Panc1 (cell line): Measurements from ENCODE around the gene GAL3ST1. TPM values are rescaled to one million over a fixed set of nuclear protein-coding genes. Genes with fewer than 3 reads are reported as not detected.
"Not testable (repeated sequence)": the region's sequence is repeated elsewhere in the genome, so short reads cannot be mapped to it uniquely, and the experiment has no call there.

Source experiments
- ATAC-seq: fragments of 200-7000 bp; cut with Tn5 transposase; 2 replicates; pipeline ENCODE4 v1.9.1; 2020; ENCODE audit warnings: mild to moderate bottlenecking, moderate library complexity
- BruUV-seq: library from RNA; stranded (reverse); fragments of 400-500 nt; replicated peaks from 2 replicates; lab custom pipeline; 2021; lab: Mats Ljungman, UMichigan
- CTCF ChIA-PET: fragments of 300-600 bp; sonication (Branson Sonifier 250); formaldehyde crosslinking; loops from one replicate; lab custom pipeline; 2022; ENCODE audit warnings: antibody characterized with exemption; lab: Charles Lee
- POLR2A ChIA-PET: fragments of 300-600 bp; sonication (Branson Sonifier 250); formaldehyde crosslinking; loops from one replicate; lab custom pipeline; 2022; ENCODE audit warnings: antibody characterized with exemption; lab: Charles Lee
- DNase-seq: peaks from one replicate; pipeline ENCODE4 v3.0.0-alpha.2; 2010; ENCODE audit warnings: low read depth, low spot score
- H3K27ac ChIP-seq: 2 replicates; pipeline ENCODE4 v1.5.1; 2011; ENCODE audit warnings: mild to moderate bottlenecking, low read length, inconsistent platforms
- H3K27me3 ChIP-seq: fragments of 200-500 bp; sonication (Bioruptor generic); 2 replicates; pipeline ENCODE4 v1.6.0; 2014; ENCODE audit warnings: low read length, inconsistent platforms; ENCODE audit not compliant: control insufficient read depth, insufficient read depth
- H3K36me3 ChIP-seq: fragments of 200-500 bp; sonication (Bioruptor generic); 2 replicates; pipeline ENCODE4 v1.5.1; 2014; ENCODE audit warnings: inconsistent platforms, mild to moderate bottlenecking, low read length, moderate library complexity; ENCODE audit not compliant: control insufficient read depth, insufficient read depth
- H3K4me1 ChIP-seq: 2 replicates; pipeline ENCODE4 v1.5.1; 2011; ENCODE audit warnings: inconsistent platforms, mild to moderate bottlenecking, low read length, moderate library complexity; ENCODE audit not compliant: control insufficient read depth, insufficient read depth
- H3K4me3 ChIP-seq, 2 experiments: 2 replicates each; pipeline ENCODE4 v1.5.1; 2011 to 2012; ENCODE audit warnings: low read depth in 2 of 2, low read length in 2 of 2, mild to moderate bottlenecking in 2 of 2, inconsistent platforms in 1 of 2, moderate library complexity in 1 of 2
- H3K9me3 ChIP-seq: fragments of 200-500 bp; sonication (Bioruptor generic); 2 replicates; pipeline ENCODE4 v1.5.1; 2014; ENCODE audit warnings: low read depth, mild to moderate bottlenecking, inconsistent platforms, low read length, moderate library complexity; ENCODE audit not compliant: control insufficient read depth, insufficient read depth
- POLR2AphosphoS5 ChIP-seq: IDR thresholded peaks from 2 replicates; pipeline ENCODE4 v1.6.1; 2012; ENCODE audit warnings: mild to moderate bottlenecking, low read depth, low read length, moderate library complexity
- SIN3A ChIP-seq: IDR thresholded peaks from 2 replicates; pipeline ENCODE4 v1.6.1; 2012; ENCODE audit warnings: low read depth, mild to moderate bottlenecking, low read length, moderate library complexity, borderline replicate concordance; ENCODE audit not compliant: insufficient read depth
- TCF7L2 ChIP-seq: IDR thresholded peaks from 2 replicates; pipeline ENCODE4 v1.6.1; 2011; ENCODE audit warnings: mild to moderate bottlenecking, low read depth, low read length, inconsistent platforms
- in situ Hi-C: cut with HindIII; loops from 2 replicates; pipeline ENCODE4 v1.10.0; 2016; ENCODE audit warnings: low sequenced_read_pairs, low pct_unique_long_range_greater_than_20kb
- intact Hi-C: fragments of 100-400 bp; cut with micrococcal nuclease; formaldehyde crosslinking; loops from one replicate; pipeline ENCODE4 v1.10.0; 2022; ENCODE audit not compliant: unreplicated experiment
- total RNA-seq: library from RNA; stranded (reverse); gene quantifications from one replicate; pipeline ENCODE4 v1.2.1, GENCODE V29; 2021; ENCODE audit not compliant: unreplicated experiment
- TF ChIP-seq, protein P1 (sequence below): fragments of 450-650 bp; IDR thresholded peaks from 2 replicates; pipeline ENCODE4 v1.5.1; 2017; ENCODE audit warnings: mild to moderate bottlenecking
- TF ChIP-seq, protein P2 (sequence below), 2 experiments: IDR thresholded peaks; 2 replicates each; pipeline ENCODE4 v1.6.1; 2011 to 2012; ENCODE audit warnings: low read depth in 2 of 2, control low read depth in 1 of 2, low read length in 1 of 2, mild to moderate bottlenecking in 1 of 2, moderate library complexity in 1 of 2; ENCODE audit not compliant: insufficient read depth in 1 of 2

The GAL3ST1 gene
- total RNA-seq, 1 experiment from 2014 or later = 1.1 TPM

DNA sequence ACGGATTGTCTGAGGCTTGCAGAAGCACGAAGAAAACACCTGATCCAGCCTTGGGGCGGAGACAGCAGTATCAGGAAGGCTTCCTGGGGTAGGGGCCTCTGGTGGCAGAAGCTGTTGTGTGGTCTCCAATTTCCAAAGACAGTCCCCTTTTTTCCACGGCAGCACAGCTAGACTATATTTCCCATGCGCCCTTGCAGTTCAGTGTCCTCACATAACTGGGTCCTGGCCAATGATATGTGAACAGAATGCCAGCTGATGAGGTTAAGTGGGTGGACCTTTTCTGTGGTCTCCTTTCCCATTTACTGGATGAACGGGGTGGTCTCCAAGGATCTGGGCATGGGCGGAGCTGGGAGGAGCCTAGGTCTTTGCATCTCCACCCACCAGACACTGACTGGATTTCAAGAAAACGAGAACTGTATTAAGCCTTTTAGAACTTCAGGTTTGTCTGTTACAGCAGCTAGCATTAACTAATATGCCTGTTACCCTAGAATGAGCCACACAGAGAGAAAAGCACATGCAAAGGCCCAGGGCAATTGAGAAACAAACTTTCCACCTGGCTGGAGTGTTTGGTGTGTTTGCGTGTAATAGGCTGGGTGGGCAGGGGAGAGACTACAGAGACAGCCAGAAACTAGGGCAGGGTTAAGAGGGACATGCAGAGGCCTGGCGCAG, 6.2 kb downstream of the GAL3ST1 start:
- DNase-seq (no peak), ATAC-seq (no peak)
- H3K9me3 ChIP-seq = no peaks in the 10 kb centered on the region
- in situ Hi-C loops (no loop called here), intact Hi-C loops (no loop called here)
- H3K4me3 ChIP-seq = no peak overlapping the region
- peaks cover 4% of the 10 kb centered on the region for H3K4me1 ChIP-seq
- ChIA-PET CTCF (no interaction called here), POLR2A (no interaction called here)
- TF ChIP-seq TCF7L2 = no peak
- TF ChIP-seq, protein P1, sequence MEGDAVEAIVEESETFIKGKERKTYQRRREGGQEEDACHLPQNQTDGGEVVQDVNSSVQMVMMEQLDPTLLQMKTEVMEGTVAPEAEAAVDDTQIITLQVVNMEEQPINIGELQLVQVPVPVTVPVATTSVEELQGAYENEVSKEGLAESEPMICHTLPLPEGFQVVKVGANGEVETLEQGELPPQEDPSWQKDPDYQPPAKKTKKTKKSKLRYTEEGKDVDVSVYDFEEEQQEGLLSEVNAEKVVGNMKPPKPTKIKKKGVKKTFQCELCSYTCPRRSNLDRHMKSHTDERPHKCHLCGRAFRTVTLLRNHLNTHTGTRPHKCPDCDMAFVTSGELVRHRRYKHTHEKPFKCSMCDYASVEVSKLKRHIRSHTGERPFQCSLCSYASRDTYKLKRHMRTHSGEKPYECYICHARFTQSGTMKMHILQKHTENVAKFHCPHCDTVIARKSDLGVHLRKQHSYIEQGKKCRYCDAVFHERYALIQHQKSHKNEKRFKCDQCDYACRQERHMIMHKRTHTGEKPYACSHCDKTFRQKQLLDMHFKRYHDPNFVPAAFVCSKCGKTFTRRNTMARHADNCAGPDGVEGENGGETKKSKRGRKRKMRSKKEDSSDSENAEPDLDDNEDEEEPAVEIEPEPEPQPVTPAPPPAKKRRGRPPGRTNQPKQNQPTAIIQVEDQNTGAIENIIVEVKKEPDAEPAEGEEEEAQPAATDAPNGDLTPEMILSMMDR = no peak
- TF ChIP-seq, protein P2, sequence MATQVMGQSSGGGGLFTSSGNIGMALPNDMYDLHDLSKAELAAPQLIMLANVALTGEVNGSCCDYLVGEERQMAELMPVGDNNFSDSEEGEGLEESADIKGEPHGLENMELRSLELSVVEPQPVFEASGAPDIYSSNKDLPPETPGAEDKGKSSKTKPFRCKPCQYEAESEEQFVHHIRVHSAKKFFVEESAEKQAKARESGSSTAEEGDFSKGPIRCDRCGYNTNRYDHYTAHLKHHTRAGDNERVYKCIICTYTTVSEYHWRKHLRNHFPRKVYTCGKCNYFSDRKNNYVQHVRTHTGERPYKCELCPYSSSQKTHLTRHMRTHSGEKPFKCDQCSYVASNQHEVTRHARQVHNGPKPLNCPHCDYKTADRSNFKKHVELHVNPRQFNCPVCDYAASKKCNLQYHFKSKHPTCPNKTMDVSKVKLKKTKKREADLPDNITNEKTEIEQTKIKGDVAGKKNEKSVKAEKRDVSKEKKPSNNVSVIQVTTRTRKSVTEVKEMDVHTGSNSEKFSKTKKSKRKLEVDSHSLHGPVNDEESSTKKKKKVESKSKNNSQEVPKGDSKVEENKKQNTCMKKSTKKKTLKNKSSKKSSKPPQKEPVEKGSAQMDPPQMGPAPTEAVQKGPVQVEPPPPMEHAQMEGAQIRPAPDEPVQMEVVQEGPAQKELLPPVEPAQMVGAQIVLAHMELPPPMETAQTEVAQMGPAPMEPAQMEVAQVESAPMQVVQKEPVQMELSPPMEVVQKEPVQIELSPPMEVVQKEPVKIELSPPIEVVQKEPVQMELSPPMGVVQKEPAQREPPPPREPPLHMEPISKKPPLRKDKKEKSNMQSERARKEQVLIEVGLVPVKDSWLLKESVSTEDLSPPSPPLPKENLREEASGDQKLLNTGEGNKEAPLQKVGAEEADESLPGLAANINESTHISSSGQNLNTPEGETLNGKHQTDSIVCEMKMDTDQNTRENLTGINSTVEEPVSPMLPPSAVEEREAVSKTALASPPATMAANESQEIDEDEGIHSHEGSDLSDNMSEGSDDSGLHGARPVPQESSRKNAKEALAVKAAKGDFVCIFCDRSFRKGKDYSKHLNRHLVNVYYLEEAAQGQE (IDR thresholded peaks at IDR 0.05; ENCODE audit: insufficient read depth in 1 of 2, low read depth in 2 of 2, low read length in 1 of 2) = no peak
- TF ChIP-seq POLR2AphosphoS5 = no peak
- TF ChIP-seq SIN3A = no peak
- no peaks in the 10 kb centered on the region for H3K27me3 ChIP-seq
- H3K36me3 ChIP-seq = no peaks in the 10 kb centered on the region
- BruUV-seq = no TSS peak
- H3K27ac ChIP-seq = no peak overlapping the region

DNA sequence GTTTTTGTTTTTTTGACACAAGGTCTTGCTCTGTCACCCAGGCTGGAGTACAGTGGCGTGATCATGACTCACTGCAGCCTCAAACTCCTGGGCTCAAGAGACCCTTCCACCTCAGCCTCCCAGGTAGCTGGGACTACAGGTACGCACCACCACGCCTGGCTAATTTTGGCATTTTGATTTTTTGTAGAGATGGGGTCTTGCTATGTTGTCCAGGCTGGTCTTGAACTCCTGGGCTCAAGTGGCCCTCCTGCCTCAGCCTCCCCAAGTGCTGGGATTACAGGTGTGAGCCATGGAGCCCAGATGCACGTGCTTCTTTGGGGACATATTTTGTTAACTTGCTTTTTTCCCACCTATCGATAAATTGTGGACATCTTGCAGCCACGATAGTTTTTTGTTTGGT, 7.2 kb downstream of the GAL3ST1 start:
- H3K4me3 ChIP-seq, H3K36me3 ChIP-seq, BruUV-seq, H3K9me3 ChIP-seq, POLR2A ChIA-PET, CTCF ChIA-PET, in situ Hi-C loops, ATAC-seq, H3K4me1 ChIP-seq, H3K27ac ChIP-seq, intact Hi-C loops, H3K27me3 ChIP-seq, DNase-seq: not testable (repeated sequence)

DNA sequence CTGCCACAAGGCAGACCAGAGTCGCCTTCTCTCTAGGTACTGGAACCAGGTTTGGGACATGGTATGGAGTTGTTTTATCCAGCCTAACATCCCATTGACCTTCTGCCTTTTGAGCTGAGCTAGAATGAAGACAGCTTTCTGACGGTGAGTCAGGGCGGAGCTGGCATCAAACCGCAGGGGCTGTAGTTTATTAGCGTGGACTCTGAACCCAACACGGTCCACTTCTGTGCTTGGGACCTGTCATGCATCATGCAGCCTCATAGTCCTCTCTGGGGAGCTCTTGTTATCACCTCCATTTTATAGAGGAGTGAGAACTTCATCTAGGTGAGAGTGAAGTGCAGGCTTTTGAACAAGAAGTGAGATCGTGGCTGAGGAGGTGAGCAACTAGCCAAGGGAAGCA, 8.3 kb downstream of the GAL3ST1 start:
- Histone ChIP-seq H3K9me3 (no peaks in the 10 kb centered on the region), H3K27ac (no peak overlapping the region), H3K36me3 (no peaks in the 10 kb centered on the region), H3K4me3 (no peak overlapping the region), H3K4me1 (no peaks in the 10 kb centered on the region; the same call in 1 of the 2 replicates), H3K27me3 (no peaks in the 10 kb centered on the region)
- no peak for ATAC-seq
- BruUV-seq = no TSS peak
- ChIA-PET CTCF (no interaction called here), POLR2A (no interaction called here)
- intact Hi-C loops (no loop called here), in situ Hi-C loops (no loop called here)
- no peak for TF ChIP-seq TCF7L2
- TF ChIP-seq SIN3A = no peak
- TF ChIP-seq POLR2AphosphoS5 = no peak
- TF ChIP-seq, protein P1 = no peak
- TF ChIP-seq, protein P2 (IDR thresholded peaks at IDR 0.05; ENCODE audit: insufficient read depth in 1 of 2, low read depth in 2 of 2, low read length in 1 of 2) = no peak
- DNase-seq = no peak
